Mesenchymal stem cell (in vitro differentiated cells and primary cell): ENCODE data around the gene PPP1R9A.

Experiments
- DNase-seq: peaks from one replicate; pipeline ENCODE4 v3.0.0-alpha.2; 2013
- H2AFZ ChIP-seq: one replicate; pipeline ENCODE4 v1.6.1; 2013; ENCODE audit warnings: low read depth, mild to moderate bottlenecking, control low read depth, inconsistent platforms, low read length, moderate library complexity
- H2AK5ac ChIP-seq: 2 replicates; pipeline ENCODE4 v1.6.1; 2013; ENCODE audit warnings: low read length, moderate library complexity, mild to moderate bottlenecking, inconsistent platforms; ENCODE audit not compliant: severe bottlenecking
- H2BK120ac ChIP-seq: one replicate; pipeline ENCODE4 v1.6.1; 2013; ENCODE audit warnings: low read depth, mild to moderate bottlenecking, inconsistent platforms, low read length, moderate library complexity
- H2BK12ac ChIP-seq, 2 experiments: one replicate each; pipeline ENCODE4 v1.6.1; 2013; ENCODE audit warnings: inconsistent platforms in 2 of 2, low read length in 2 of 2, mild to moderate bottlenecking in 2 of 2, moderate library complexity in 2 of 2, control low read depth in 1 of 2
- H2BK15ac ChIP-seq: one replicate; pipeline ENCODE4 v1.6.1; 2013; ENCODE audit warnings: mild to moderate bottlenecking, low read depth, inconsistent platforms; ENCODE audit not compliant: poor library complexity, severe bottlenecking
- H2BK5ac ChIP-seq: 2 replicates; pipeline ENCODE4 v1.6.1; 2013; ENCODE audit warnings: low read depth, mild to moderate bottlenecking, low read length, control low read depth, inconsistent platforms; ENCODE audit not compliant: poor library complexity, severe bottlenecking
- H3K14ac ChIP-seq, 2 experiments: one replicate each; pipeline ENCODE4 v1.6.1; 2013; ENCODE audit warnings: inconsistent platforms in 2 of 2, low read length in 2 of 2, control low read depth in 1 of 2, mild to moderate bottlenecking in 1 of 2, moderate library complexity in 1 of 2
- H3K18ac ChIP-seq, 2 experiments: one replicate each; pipeline ENCODE4 v1.6.1; 2013; ENCODE audit warnings: inconsistent platforms in 2 of 2, low read length in 2 of 2, control low read depth in 1 of 2, low read depth in 1 of 2, mild to moderate bottlenecking in 1 of 2
- H3K23ac ChIP-seq, 2 experiments: one replicate each; pipeline ENCODE4 v1.6.1; 2013; ENCODE audit warnings: inconsistent platforms in 2 of 2, low read length in 2 of 2, mild to moderate bottlenecking in 2 of 2, moderate library complexity in 2 of 2, control low read depth in 1 of 2
- H3K27ac ChIP-seq: 2 replicates; pipeline ENCODE4 v1.5.1; 2013; ENCODE audit warnings: mild to moderate bottlenecking, moderate library complexity, low read length, control low read depth, inconsistent platforms; ENCODE audit not compliant: poor library complexity, severe bottlenecking
- H3K27me3 ChIP-seq, 2 experiments: 2 replicates each; pipeline versions ENCODE4 v1.6.1 to v1.7.0; 2013; ENCODE audit warnings: low read length in 2 of 2, mild to moderate bottlenecking in 2 of 2, moderate library complexity in 2 of 2, control low read depth in 1 of 2, inconsistent platforms in 1 of 2; ENCODE audit not compliant: control insufficient read depth in 1 of 2, insufficient read depth in 1 of 2
- H3K36me3 ChIP-seq, 2 experiments: 2 replicates each; pipeline versions ENCODE4 v1.6.1 to v1.7.0; 2013; ENCODE audit warnings: low read length in 2 of 2, control low read depth in 1 of 2, inconsistent platforms in 1 of 2, low read depth in 1 of 2, mild to moderate bottlenecking in 1 of 2; ENCODE audit not compliant: insufficient read depth in 2 of 2, control insufficient read depth in 1 of 2
- H3K4ac ChIP-seq, 2 experiments: one replicate each; pipeline ENCODE4 v1.6.1; 2013; ENCODE audit warnings: inconsistent platforms in 2 of 2, low read length in 2 of 2, mild to moderate bottlenecking in 2 of 2, moderate library complexity in 2 of 2, control low read depth in 1 of 2, low read depth in 1 of 2
- H3K4me1 ChIP-seq: 2 replicates; pipeline ENCODE4 v1.6.1; 2013; ENCODE audit warnings: low read depth, low read length, control low read depth; ENCODE audit not compliant: control insufficient read depth, insufficient read depth
- H3K4me2 ChIP-seq: 2 replicates; pipeline ENCODE4 v1.6.1; 2013; ENCODE audit warnings: low read length, mild to moderate bottlenecking, inconsistent platforms; ENCODE audit not compliant: poor library complexity, severe bottlenecking
- H3K4me3 ChIP-seq, 2 experiments: 2 replicates each; pipeline versions ENCODE4 v1.5.1 to v1.7.0; 2013; ENCODE audit warnings: low read length in 2 of 2, mild to moderate bottlenecking in 2 of 2, control low read depth in 1 of 2, low read depth in 1 of 2; ENCODE audit not compliant: insufficient read depth in 1 of 2
- H3K79me1 ChIP-seq: replicated peaks from 2 replicates; pipeline ENCODE4 v1.6.1; 2013; ENCODE audit warnings: mild to moderate bottlenecking, control low read depth, low read length, inconsistent platforms; ENCODE audit not compliant: poor library complexity, severe bottlenecking
- H3K9ac ChIP-seq: 2 replicates; pipeline ENCODE4 v1.7.0; 2013; ENCODE audit warnings: mild to moderate bottlenecking, low read length, moderate library complexity
- H3K9me3 ChIP-seq: 2 replicates; pipeline ENCODE4 v1.7.0; 2013; ENCODE audit warnings: mild to moderate bottlenecking, low read length; ENCODE audit not compliant: control insufficient read depth
- H4K8ac ChIP-seq: one replicate; pipeline ENCODE4 v1.6.1; 2013; ENCODE audit warnings: inconsistent platforms, mild to moderate bottlenecking, low read length, moderate library complexity
- H4K91ac ChIP-seq: one replicate; pipeline ENCODE4 v1.6.1; 2013; ENCODE audit warnings: mild to moderate bottlenecking, low read length, inconsistent platforms
- WGBS: methylation state at CpG from one replicate; pipeline ENCODE4 v1.1.7; 2013; ENCODE audit warnings: mixed read lengths; 5-methylcytosine and 5-hydroxymethylcytosine counted together

PPP1R9A gene

DNA sequence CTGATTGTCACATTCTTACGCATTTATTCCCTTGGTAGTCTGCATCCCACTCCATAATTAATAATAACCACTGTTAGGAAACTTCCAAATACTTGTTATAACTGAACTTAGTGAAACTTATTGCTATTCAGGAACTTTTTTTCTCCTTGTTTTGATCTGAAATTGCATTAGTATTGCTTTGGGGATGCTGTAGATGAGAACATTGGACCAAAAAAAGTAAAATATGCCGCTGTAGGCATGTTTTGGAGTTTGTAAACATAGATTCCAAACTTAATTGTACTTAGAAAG is 1.7 kb downstream of the PPP1R9A start:
- Histone ChIP-seq H3K4me2 (peak overlapping the region; percentile 80), H3K4me1 (peaks cover 4% of the 10 kb centered on the region), H3K9me3 (no peaks in the 10 kb centered on the region), H2BK120ac (no peak overlapping the region), H4K91ac (no peak overlapping the region), H4K8ac (no peak overlapping the region), H3K14ac (no peak overlapping the region), H3K18ac (no peak overlapping the region), H2BK12ac (no peak overlapping the region), H3K79me1 (peaks cover 13% of the 10 kb centered on the region), H3K27me3 (no peaks in the 10 kb centered on the region), H2AK5ac (no peak overlapping the region), H2BK15ac (no peak overlapping the region), H2AFZ (no peak overlapping the region), H3K4ac (no peak overlapping the region), H3K23ac (no peak overlapping the region), H3K27ac (peak overlapping the region; percentile 2), H3K36me3 (no peaks in the 10 kb centered on the region), H3K9ac (peak overlapping the region; percentile 54), H3K4me3 (peak overlapping the region in 1 of 2 experiments; percentile 82), H2BK5ac (no peak overlapping the region)
- 100% methylated on average over 1 of the region's 2 CpGs for WGBS
- DNase-seq, result no peak

DNA sequence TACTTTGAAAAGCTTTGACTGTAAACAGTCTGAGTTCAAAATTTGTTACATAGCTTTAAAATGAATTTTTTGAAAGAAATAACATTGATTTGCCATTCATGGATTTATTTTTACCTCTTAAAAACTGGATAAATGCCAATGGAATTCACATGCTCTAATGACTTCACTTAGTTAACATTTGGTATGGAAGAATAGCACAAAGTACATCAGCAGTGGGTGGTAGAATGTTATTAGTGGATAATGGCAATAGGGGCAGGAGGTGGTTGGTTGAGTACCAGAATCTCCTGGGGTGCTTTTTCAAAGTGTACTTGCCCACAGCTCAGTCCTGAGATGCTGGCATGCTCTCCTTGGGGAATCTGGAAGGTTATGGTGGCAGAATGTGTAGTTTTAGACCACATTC is 4.7 kb downstream of the PPP1R9A start:
- Histone ChIP-seq H4K91ac (no peak overlapping the region), H3K9ac (no peak overlapping the region), H2BK15ac (no peak overlapping the region), H3K14ac (no peak overlapping the region), H3K36me3 (no peaks in the 10 kb centered on the region), H3K4me3 (no peak overlapping the region), H3K4ac (no peak overlapping the region), H2BK5ac (no peak overlapping the region), H3K4me1 (peaks cover 4% of the 10 kb centered on the region), H2BK12ac (no peak overlapping the region), H3K4me2 (peak overlapping the region; percentile 31), H2AFZ (no peak overlapping the region), H4K8ac (no peak overlapping the region), H3K79me1 (peaks cover 17% of the 10 kb centered on the region), H3K27ac (peak overlapping the region; percentile 41), H3K23ac (no peak overlapping the region), H2AK5ac (no peak overlapping the region), H2BK120ac (no peak overlapping the region), H3K18ac (no peak overlapping the region), H3K27me3 (no peaks in the 10 kb centered on the region), H3K9me3 (no peaks in the 10 kb centered on the region)
- no peak for DNase-seq

DNA sequence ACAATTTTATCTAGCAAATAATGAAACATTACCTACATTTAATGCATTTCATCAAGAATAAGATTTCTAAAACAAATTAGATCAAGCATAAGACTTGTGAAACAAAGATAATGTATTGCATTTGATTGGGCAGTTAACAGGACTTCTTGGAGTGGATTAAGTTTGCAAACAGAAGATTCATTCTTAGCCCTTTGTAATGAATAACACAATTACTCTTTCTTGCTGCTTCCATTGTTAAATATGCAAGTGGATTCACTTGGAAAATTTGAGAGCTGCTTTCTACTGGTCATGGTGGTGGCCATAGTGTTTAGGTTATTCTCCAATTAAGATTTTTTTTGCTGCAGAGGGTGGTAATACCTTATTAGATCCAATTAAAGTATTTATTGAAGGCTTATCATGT is 6.0 kb downstream of the PPP1R9A start:
- no peak overlapping the region for H3K4me2 ChIP-seq

DNA sequence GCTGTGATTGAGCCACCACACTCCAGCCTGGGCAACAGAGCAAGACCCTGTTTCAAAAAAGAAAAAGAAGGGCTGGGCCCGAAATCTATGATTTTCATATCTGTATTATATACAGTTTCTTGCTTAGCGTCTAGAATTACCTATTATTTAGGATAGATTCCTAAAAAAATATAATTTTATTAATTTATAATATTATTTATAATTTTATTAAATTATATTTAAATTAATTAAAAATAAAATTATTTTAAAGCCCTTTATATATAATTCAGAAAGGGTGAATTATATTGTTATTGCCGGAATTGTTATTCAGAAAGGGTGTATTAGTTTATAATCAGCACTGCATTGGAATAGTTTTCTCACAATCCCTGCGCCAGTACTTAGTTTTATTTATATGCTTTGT is 14.5 kb downstream of the PPP1R9A start:
- no peak overlapping the region for H3K4me2 ChIP-seq
- no peak overlapping the region for H4K8ac ChIP-seq
- H3K79me1 ChIP-seq, result peaks cover 14% of the 10 kb centered on the region
- no peak overlapping the region for H3K23ac ChIP-seq
- no peak overlapping the region for H2AFZ ChIP-seq
- H3K14ac ChIP-seq, result no peak overlapping the region
- H3K4me3 ChIP-seq, result no peak overlapping the region
- no peak overlapping the region for H3K9ac ChIP-seq
- DNase-seq, result no peak
- H3K4ac ChIP-seq, result no peak overlapping the region
- 94% methylated on average over 2 of the region's 4 CpGs for WGBS
- no peaks in the 10 kb centered on the region for H3K36me3 ChIP-seq
- H3K4me1 ChIP-seq, result no peaks in the 10 kb centered on the region
- no peaks in the 10 kb centered on the region for H3K9me3 ChIP-seq
- H3K18ac ChIP-seq, result no peak overlapping the region
- no peak overlapping the region for H2BK12ac ChIP-seq
- no peaks in the 10 kb centered on the region for H3K27me3 ChIP-seq
- no peak overlapping the region for H2BK120ac ChIP-seq
- H2BK15ac ChIP-seq, result no peak overlapping the region
- H2AK5ac ChIP-seq, result no peak overlapping the region
- no peak overlapping the region for H2BK5ac ChIP-seq
- no peak overlapping the region for H4K91ac ChIP-seq
- no peak overlapping the region for H3K27ac ChIP-seq

More for the DNA sequence above, 6.0 kb downstream of the PPP1R9A start:
- Histone ChIP-seq H3K79me1 (peaks cover 17% of the 10 kb centered on the region), H3K27me3 (no peaks in the 10 kb centered on the region), H2BK5ac (no peak overlapping the region), H3K23ac (no peak overlapping the region), H3K18ac (no peak overlapping the region), H3K4me3 (no peak overlapping the region), H2BK12ac (no peak overlapping the region), H3K4me1 (no peaks in the 10 kb centered on the region), H2AFZ (no peak overlapping the region), H3K36me3 (no peaks in the 10 kb centered on the region), H2BK15ac (no peak overlapping the region), H2AK5ac (no peak overlapping the region), H3K9me3 (no peaks in the 10 kb centered on the region), H3K14ac (no peak overlapping the region), H3K9ac (no peak overlapping the region), H3K4ac (no peak overlapping the region), H4K8ac (no peak overlapping the region), H3K27ac (no peak overlapping the region), H4K91ac (no peak overlapping the region), H2BK120ac (no peak overlapping the region)
- DNase-seq, result no peak
